Astrocyte of the spinal cord (primary cell): ENCODE measurements around the gene C6orf132.
"Not testable (repeated sequence)": the region's sequence is repeated elsewhere in the genome, so short reads cannot be mapped to it uniquely, and the experiment has no call there.

Experiments used
- DNase-seq: peaks from one replicate; pipeline ENCODE4 v3.0.0; 2011; ENCODE audit warnings: low read depth, low spot score
- H3K4me3 ChIP-seq: 2 replicates; pipeline ENCODE4 v1.5.1; 2011; ENCODE audit warnings: low read depth, mild to moderate bottlenecking, low read length, moderate library complexity
- CTCF ChIP-seq: IDR thresholded peaks from 2 replicates; pipeline ENCODE4 v1.5.1; 2012; ENCODE audit warnings: low read depth, mild to moderate bottlenecking, low read length, inconsistent platforms
- in situ Hi-C: cut with HindIII; loops from 2 replicates; pipeline ENCODE4 v1.10.0; 2017; ENCODE audit warnings: low sequenced_read_pairs

The C6orf132 gene

GRCh38 chr6:42154461-42155209, 12.2 kb upstream of the C6orf132 start:
- no peak for DNase-seq
- no peak for TF ChIP-seq CTCF
- no peak overlapping the region for H3K4me3 ChIP-seq
- in situ Hi-C loops: no loop called here

- DNase-seq: no peak
- H3K4me3 ChIP-seq: no peak overlapping the region
- no peak for TF ChIP-seq CTCF
- in situ Hi-C loops: no loop called here
Observed at GRCh38 chr6:42153921-42154320, 11.5 kb upstream of the C6orf132 start.

- DNase-seq, H3K4me3 ChIP-seq, in situ Hi-C loops: not testable (repeated sequence)
Observed at GRCh38 chr6:42152528-42153213, 10.3 kb upstream of the C6orf132 start.

GRCh38 chr6:42152024-42152423, 9.6 kb upstream of the C6orf132 start:
- no peak overlapping the region for H3K4me3 ChIP-seq
- no peak for DNase-seq
- no peak for TF ChIP-seq CTCF
- in situ Hi-C loops: no loop called here

- in situ Hi-C loops: no loop called here
- TF ChIP-seq CTCF: no peak
- no peak for DNase-seq
Observed at GRCh38 chr6:42150254-42150653, 7.8 kb upstream of the C6orf132 start.

GRCh38 chr6:42148058-42148457, 5.6 kb upstream of the C6orf132 start:
- H3K4me3 ChIP-seq: no peak overlapping the region
- no peak for TF ChIP-seq CTCF
- no peak for DNase-seq
- in situ Hi-C loops: no loop called here

More at GRCh38 chr6:42150254-42150653, 7.8 kb upstream of the C6orf132 start:
- no peak overlapping the region for H3K4me3 ChIP-seq

- no peak for TF ChIP-seq CTCF
- no peak for DNase-seq
Observed at GRCh38 chr6:42147138-42147562, 4.7 kb upstream of the C6orf132 start.

More at GRCh38 chr6:42147138-42147562, 4.7 kb upstream of the C6orf132 start:
- in situ Hi-C loops: no loop called here
- no peak overlapping the region for H3K4me3 ChIP-seq
